Measurements from ENCODE around the gene FKRP. TPM values are rescaled to one million over a fixed set of nuclear protein-coding genes. Genes with fewer than 3 reads are reported as not detected.
A peak's percentile ranks its signal among the peaks of the same experiment; 100 is the strongest.

The FKRP gene
- total RNA-seq, 1 donor from 2014 or later, result 37.0 TPM

DNA sequence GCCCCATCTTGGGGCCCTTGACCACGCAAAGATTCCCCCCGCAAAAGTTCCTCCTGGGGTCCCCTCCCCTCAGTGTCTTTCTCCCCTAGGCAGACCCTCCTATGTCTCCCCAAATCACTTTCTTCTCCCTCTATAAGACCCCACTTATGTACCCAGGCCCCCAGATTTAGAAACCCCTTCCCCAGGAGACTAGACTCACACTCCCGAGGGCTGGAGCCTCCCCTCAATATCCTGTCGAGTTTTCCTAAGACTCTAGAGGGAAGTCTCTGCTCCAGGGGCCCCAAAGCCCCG, 41.1 kb downstream of the FKRP start:
- Mint-ChIP-seq H3K4me1 (peaks cover 48% of the 10 kb centered on the region), H3K4me3 (peak overlapping the region; percentile 87), H3K27ac (peak overlapping the region; percentile 95), H3K36me3 (peaks cover 8% of the 10 kb centered on the region), H3K9me3 (no peaks in the 10 kb centered on the region), H3K27me3 (ENCODE audit: low read depth) (no peaks in the 10 kb centered on the region)
- DNase-seq (ENCODE audit: low spot score in 2 of 2, unreplicated experiment in 2 of 2), result no peak
- TF ChIP-seq, protein P1, sequence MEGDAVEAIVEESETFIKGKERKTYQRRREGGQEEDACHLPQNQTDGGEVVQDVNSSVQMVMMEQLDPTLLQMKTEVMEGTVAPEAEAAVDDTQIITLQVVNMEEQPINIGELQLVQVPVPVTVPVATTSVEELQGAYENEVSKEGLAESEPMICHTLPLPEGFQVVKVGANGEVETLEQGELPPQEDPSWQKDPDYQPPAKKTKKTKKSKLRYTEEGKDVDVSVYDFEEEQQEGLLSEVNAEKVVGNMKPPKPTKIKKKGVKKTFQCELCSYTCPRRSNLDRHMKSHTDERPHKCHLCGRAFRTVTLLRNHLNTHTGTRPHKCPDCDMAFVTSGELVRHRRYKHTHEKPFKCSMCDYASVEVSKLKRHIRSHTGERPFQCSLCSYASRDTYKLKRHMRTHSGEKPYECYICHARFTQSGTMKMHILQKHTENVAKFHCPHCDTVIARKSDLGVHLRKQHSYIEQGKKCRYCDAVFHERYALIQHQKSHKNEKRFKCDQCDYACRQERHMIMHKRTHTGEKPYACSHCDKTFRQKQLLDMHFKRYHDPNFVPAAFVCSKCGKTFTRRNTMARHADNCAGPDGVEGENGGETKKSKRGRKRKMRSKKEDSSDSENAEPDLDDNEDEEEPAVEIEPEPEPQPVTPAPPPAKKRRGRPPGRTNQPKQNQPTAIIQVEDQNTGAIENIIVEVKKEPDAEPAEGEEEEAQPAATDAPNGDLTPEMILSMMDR (IDR thresholded peaks at IDR 0.05; ENCODE audit: unreplicated experiment), result no peak

GRCh38 chr19:46787331-46788261, 41.7 kb downstream of the FKRP start:
- H3K4me1 Mint-ChIP-seq, result peaks cover 48% of the 10 kb centered on the region
- H3K27ac Mint-ChIP-seq, result peak overlapping the region; percentile 95
- H3K36me3 Mint-ChIP-seq, result peaks cover 4% of the 10 kb centered on the region
- peak overlapping the region; percentile 87 for H3K4me3 Mint-ChIP-seq
- H3K9me3 Mint-ChIP-seq, result no peaks in the 10 kb centered on the region
- TF ChIP-seq, protein P1 (IDR thresholded peaks at IDR 0.05; ENCODE audit: unreplicated experiment), result no peak
- H3K27me3 Mint-ChIP-seq (ENCODE audit: low read depth), result no peaks in the 10 kb centered on the region
- peak in 1 of 2 experiments; percentile 66 for DNase-seq (ENCODE audit: low spot score in 2 of 2, unreplicated experiment in 2 of 2)

DNA sequence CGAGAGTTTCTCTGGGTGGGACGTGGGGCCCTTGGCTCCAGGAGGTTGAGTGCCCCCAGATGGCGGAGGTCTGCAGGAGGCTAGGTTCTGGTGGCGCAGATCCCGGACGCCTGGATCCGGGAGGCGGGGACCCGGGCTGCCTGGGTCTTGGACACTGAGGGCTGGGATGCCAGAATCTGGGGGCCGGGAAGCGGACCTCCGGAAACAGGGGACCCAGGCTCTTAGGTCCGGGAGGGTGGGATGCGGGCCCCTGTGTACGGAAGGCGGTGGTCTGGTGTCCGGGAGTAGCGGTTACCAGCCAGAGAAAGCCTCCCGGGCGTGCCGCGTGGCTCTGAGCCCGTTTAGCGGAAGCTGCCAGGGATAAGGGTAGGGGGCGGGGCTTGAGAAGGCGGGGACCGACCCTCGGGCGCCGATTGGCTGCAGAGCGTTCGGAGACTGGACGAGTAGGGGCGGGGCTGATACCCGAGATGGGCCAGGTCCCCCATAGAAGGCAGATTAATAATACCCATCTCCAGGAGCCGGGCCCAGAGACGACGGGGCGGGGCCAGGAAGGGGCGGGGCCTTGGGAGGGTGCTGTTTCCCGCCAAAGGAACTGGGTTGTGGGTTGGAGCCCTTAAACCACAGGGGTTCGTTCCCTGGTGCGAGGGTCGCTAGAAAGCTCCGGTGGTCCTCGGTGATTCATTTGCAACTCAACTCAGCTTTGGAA, 42.6 kb downstream of the FKRP start, which contains the start of gene SLC1A5:
Gene SLC1A5 (minus strand): TSS at position 333 of the 706 bp plus-strand sequence. CDS start 629 bp downstream, outside the sequence.
- H3K36me3 Mint-ChIP-seq, result no peaks in the 10 kb centered on the region
- H3K27me3 Mint-ChIP-seq (ENCODE audit: low read depth), result no peaks in the 10 kb centered on the region
- H3K4me1 Mint-ChIP-seq, result peaks cover 41% of the 10 kb centered on the region
- peak within 1 kb of the TSS; percentile 95 for H3K27ac Mint-ChIP-seq
- H3K4me3 Mint-ChIP-seq, result peak within 1 kb of the TSS; percentile 87
- no peaks in the 10 kb centered on the region for H3K9me3 Mint-ChIP-seq
- DNase-seq (ENCODE audit: low spot score in 2 of 2, unreplicated experiment in 2 of 2), result peak; percentile 95 to 97
- TF ChIP-seq, protein P1 (IDR thresholded peaks at IDR 0.05; ENCODE audit: unreplicated experiment), result no peak

- H3K4me3 Mint-ChIP-seq, result peak overlapping the region; percentile 87
These were observed 43.1 kb downstream of the FKRP start for GRCh38 chr19:46788968-46789338.

GRCh38 chr19:46789371-46789770, 43.5 kb downstream of the FKRP start:
- Mint-ChIP-seq H3K9me3 (no peaks in the 10 kb centered on the region), H3K27ac (no peak overlapping the region), H3K27me3 (ENCODE audit: low read depth) (no peaks in the 10 kb centered on the region), H3K36me3 (no peaks in the 10 kb centered on the region), H3K4me3 (no peak overlapping the region), H3K4me1 (peaks cover 32% of the 10 kb centered on the region)
- DNase-seq (ENCODE audit: low spot score in 2 of 2, unreplicated experiment in 2 of 2), result no peak
- TF ChIP-seq, protein P1 (IDR thresholded peaks at IDR 0.05; ENCODE audit: unreplicated experiment), result no peak

More at GRCh38 chr19:46788968-46789338, 43.1 kb downstream of the FKRP start:
- TF ChIP-seq, protein P1 (IDR thresholded peaks at IDR 0.05; ENCODE audit: unreplicated experiment), result no peak
- Mint-ChIP-seq H3K9me3 (no peaks in the 10 kb centered on the region), H3K4me1 (peaks cover 36% of the 10 kb centered on the region), H3K36me3 (no peaks in the 10 kb centered on the region), H3K27me3 (ENCODE audit: low read depth) (no peaks in the 10 kb centered on the region), H3K27ac (no peak overlapping the region)
- no peak for DNase-seq (ENCODE audit: low spot score in 2 of 2, unreplicated experiment in 2 of 2)
